Ascending aorta (tissue), 2 donors: ENCODE data around the gene PARVA. TPM values are rescaled to one million over a fixed set of nuclear protein-coding genes. Genes with fewer than 3 reads are reported as not detected.

Experiments used
- DNase-seq, 2 donors: peaks; one replicate each; pipeline ENCODE4 v3.0.0-alpha.2; 2019; ENCODE audit warnings: low spot score in 2 of 2
- H3K27ac ChIP-seq, 2 donors: fragments of 200-600 bp; sonication (generic); one replicate each; pipeline ENCODE4 v1.5.1; 2016 to 2017; ENCODE audit warnings: mild to moderate bottlenecking in 1 of 2
- H3K27me3 ChIP-seq: fragments of 200-600 bp; sonication (generic); one replicate; pipeline ENCODE4 v1.5.1; 2017
- H3K36me3 ChIP-seq, 2 donors: fragments of 200-600 bp; sonication (generic); one replicate each; pipeline ENCODE4 v1.5.1; 2016
- H3K4me1 ChIP-seq, 2 donors: fragments of 200-600 bp; sonication (generic); one replicate each; pipeline ENCODE4 v1.5.1; 2016 to 2017; ENCODE audit warnings: mild to moderate bottlenecking in 1 of 2
- H3K4me3 ChIP-seq, 2 donors: fragments of 200-600 bp; sonication (generic); one replicate each; pipeline ENCODE4 v1.5.1; 2016 to 2017; ENCODE audit warnings: mild to moderate bottlenecking in 1 of 2
- H3K9me3 ChIP-seq, 2 donors: fragments of 200-600 bp; sonication (generic); one replicate each; pipeline ENCODE4 v1.5.1; 2016
- intact Hi-C: fragments of 100-400 bp; cut with DNase I; formaldehyde crosslinking; loops from one replicate; pipeline ENCODE4 v1.15.1; 2023
- total RNA-seq: library from RNA; depleted of rRNA; stranded (reverse); fragments of >200 nt; gene quantifications from one replicate; pipeline ENCODE4 v1.1.0, GENCODE V29; 2016
- TF ChIP-seq, protein P1 (sequence below), 3 experiments: fragments of 200-600 bp in 2 of 3; fragments of 450-650 bp in 1 of 3; sonication (generic) in 2 of 3; IDR thresholded peaks; one replicate each; pipeline ENCODE4 v1.5.1; 2016 to 2019; ENCODE audit warnings: antibody characterized with exemption in 3 of 3, mild to moderate bottlenecking in 1 of 3, moderate library complexity in 1 of 3

Gene PARVA
- total RNA-seq, 1 donor from 2014 or later, result 51.6 TPM

DNA sequence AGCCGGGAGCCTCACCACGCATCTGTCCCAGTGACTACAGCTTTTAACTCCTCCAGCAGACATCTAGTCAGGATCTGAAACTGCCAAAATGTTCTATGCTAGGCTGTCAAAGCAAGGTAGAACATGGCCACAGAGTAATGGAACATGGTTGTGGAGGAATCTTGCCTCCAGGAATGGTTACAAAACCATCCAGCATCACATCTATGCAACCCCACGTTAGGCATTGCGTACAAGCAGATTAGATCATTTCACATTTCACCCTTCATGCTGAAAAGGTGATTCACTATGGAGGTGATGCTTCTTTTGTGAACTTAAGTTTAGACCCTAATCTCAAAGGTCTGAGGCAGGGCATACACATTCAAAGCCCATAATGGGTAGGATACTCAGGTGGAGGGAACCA, 103.0 kb downstream of the PARVA start:
- TF ChIP-seq, protein P1, sequence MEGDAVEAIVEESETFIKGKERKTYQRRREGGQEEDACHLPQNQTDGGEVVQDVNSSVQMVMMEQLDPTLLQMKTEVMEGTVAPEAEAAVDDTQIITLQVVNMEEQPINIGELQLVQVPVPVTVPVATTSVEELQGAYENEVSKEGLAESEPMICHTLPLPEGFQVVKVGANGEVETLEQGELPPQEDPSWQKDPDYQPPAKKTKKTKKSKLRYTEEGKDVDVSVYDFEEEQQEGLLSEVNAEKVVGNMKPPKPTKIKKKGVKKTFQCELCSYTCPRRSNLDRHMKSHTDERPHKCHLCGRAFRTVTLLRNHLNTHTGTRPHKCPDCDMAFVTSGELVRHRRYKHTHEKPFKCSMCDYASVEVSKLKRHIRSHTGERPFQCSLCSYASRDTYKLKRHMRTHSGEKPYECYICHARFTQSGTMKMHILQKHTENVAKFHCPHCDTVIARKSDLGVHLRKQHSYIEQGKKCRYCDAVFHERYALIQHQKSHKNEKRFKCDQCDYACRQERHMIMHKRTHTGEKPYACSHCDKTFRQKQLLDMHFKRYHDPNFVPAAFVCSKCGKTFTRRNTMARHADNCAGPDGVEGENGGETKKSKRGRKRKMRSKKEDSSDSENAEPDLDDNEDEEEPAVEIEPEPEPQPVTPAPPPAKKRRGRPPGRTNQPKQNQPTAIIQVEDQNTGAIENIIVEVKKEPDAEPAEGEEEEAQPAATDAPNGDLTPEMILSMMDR (IDR thresholded peaks at IDR 0.05), result no peak
- Histone ChIP-seq H3K27ac (no peak overlapping the region), H3K27me3 (no peaks in the 10 kb centered on the region), H3K36me3 (peaks cover 52 to 54% of the 10 kb centered on the region in 2 donors), H3K9me3 (no peaks in the 10 kb centered on the region), H3K4me1 (no peaks in the 10 kb centered on the region), H3K4me3 (no peak overlapping the region)
- no peak for DNase-seq
- intact Hi-C loops, result no loop called here

GRCh38 chr11:12482839-12483238, 105.5 kb downstream of the PARVA start:
- H3K27ac ChIP-seq, result no peak overlapping the region
- peaks cover 34 to 38% of the 10 kb centered on the region in 2 donors for H3K36me3 ChIP-seq
- intact Hi-C loops, result no loop called here
- TF ChIP-seq, protein P1 (IDR thresholded peaks at IDR 0.05), result no peak
- no peak overlapping the region for H3K4me3 ChIP-seq
- no peaks in the 10 kb centered on the region for H3K4me1 ChIP-seq
- H3K9me3 ChIP-seq, result no peaks in the 10 kb centered on the region
- no peaks in the 10 kb centered on the region for H3K27me3 ChIP-seq
- no peak for DNase-seq

DNA sequence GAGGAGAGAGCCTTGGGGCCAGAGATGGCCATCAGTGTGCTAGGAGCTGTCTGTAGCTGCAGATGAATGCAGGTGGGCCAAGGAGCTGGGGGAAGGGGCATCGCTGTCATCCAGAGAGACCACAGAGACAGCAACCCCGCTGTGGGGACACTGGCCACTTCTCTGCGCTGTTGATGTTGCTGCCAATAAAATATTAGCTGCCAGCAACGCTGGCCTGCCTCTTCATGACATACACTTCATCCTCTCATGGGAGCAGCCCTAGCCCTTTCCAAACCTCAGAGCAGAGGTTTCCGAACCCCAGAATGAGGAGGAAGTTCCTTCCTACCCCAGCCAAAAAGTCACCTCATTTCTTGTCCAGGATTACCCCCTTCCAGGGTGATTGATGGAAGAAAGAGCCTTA, 106.2 kb downstream of the PARVA start:
- H3K9me3 ChIP-seq, result no peaks in the 10 kb centered on the region
- H3K27me3 ChIP-seq, result no peaks in the 10 kb centered on the region
- H3K27ac ChIP-seq, result no peak overlapping the region
- TF ChIP-seq, protein P1 (IDR thresholded peaks at IDR 0.05), result no peak
- H3K4me1 ChIP-seq, result no peaks in the 10 kb centered on the region
- H3K36me3 ChIP-seq, result peaks cover 26 to 36% of the 10 kb centered on the region in 2 donors
- DNase-seq, result no peak
- no peak overlapping the region for H3K4me3 ChIP-seq
- intact Hi-C loops, result no loop called here

DNA sequence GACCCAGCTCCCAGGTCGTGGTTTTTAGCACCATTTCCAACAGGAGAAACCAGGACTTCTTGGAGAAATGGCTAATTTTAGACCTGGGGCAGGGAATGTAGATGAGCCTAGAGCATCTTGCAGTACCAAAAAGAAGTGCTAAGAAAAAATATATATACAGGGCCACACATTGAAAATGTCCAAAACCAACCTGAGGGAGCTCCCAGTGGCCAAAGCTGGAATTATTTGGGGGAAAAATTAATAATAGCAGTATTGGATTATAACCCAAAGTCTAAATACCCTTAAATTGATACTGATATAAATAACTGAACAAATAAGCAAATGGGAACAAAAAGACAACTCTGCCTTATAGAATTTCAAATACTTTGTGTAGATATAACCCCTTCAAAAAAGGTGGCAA, 108.0 kb downstream of the PARVA start:
- Histone ChIP-seq H3K27ac (no peak overlapping the region), H3K36me3 (peaks cover 11 to 20% of the 10 kb centered on the region in 2 donors), H3K4me3 (no peak overlapping the region), H3K9me3 (peaks cover 3 to 10% of the 10 kb centered on the region in 2 donors), H3K27me3 (no peaks in the 10 kb centered on the region), H3K4me1 (no peaks in the 10 kb centered on the region)
- intact Hi-C loops, result no loop called here
- TF ChIP-seq, protein P1 (IDR thresholded peaks at IDR 0.05), result peak in 2 of 3 experiments; percentile 26 to 27
- no peak for DNase-seq

DNA sequence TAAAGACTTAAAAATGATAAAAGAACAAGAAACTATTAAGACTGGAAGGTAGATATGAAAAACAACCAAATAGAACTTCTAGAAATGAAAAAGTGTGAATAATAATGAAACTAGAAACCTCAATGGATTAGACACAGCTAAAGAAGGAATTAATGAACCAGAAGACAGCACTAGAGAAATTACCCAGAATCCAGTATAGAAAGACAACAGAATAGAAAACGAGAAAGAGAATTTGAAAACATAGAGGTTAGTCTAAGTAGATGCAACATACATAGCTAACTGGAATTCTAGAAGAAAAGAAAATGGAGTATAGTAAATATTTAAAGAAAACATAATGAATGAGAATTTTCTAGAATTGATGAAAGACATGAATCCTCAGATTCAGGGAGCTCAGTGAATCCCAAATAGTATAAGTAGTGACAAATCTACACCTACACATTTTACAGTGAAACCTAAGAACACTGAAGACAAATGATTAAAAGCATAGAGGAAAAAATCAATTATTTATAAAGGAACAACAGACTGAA, 111.9 kb downstream of the PARVA start:
- DNase-seq, result no peak
- Histone ChIP-seq H3K27me3 (no peaks in the 10 kb centered on the region), H3K9me3 (peaks cover 3 to 10% of the 10 kb centered on the region in 2 donors), H3K4me3 (no peak overlapping the region), H3K27ac (no peak overlapping the region), H3K36me3 (peaks cover 6 to 12% of the 10 kb centered on the region in 2 donors), H3K4me1 (no peaks in the 10 kb centered on the region)
- intact Hi-C loops, result no loop called here
- TF ChIP-seq, protein P1 (IDR thresholded peaks at IDR 0.05), result no peak

DNA sequence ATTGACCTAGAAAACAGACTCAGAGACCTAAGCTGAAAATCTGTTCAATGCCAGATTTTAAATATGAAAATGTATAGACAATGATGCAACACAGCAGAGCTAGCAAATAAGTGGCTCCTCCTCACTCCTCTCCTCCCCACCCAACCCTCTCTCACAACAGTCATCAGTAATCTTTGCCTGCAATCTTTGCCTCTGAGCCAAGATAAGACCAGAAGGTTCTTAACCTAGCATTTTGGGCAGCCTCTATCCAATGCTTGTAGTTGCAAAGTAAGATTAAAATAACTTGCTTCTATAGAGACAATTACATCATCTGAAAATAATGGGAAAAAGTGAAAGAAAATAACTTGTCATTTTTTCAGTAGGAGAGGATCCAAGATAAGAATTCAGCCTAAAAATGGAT, 117.3 kb downstream of the PARVA start:
- TF ChIP-seq, protein P1 (IDR thresholded peaks at IDR 0.05), result no peak
- no peaks in the 10 kb centered on the region for H3K9me3 ChIP-seq
- no peak for DNase-seq
- intact Hi-C loops, result no loop called here
- no peak overlapping the region for H3K4me3 ChIP-seq
- H3K4me1 ChIP-seq, result no peaks in the 10 kb centered on the region
- no peaks in the 10 kb centered on the region for H3K27me3 ChIP-seq
- H3K27ac ChIP-seq, result no peak overlapping the region
- peaks cover 17% of the 10 kb centered on the region in 2 donors for H3K36me3 ChIP-seq
